K562 (cell line): Measurements from ENCODE around the gene MYCBP2. TPM values are rescaled to one million over a fixed set of nuclear protein-coding genes. Genes with fewer than 3 reads are reported as not detected.

Experiments
- CCAR2 ChIP-seq: fragments of 200-400 bp; formaldehyde crosslinking; IDR thresholded peaks from 2 replicates; pipeline ENCODE4 v1.6.1; 2017; ENCODE audit warnings: mild to moderate bottlenecking, low read depth, low read length
- CREB1 ChIP-seq, 2 experiments: sonication (generic) in 1 of 2; formaldehyde crosslinking in 1 of 2; IDR thresholded peaks; 2 replicates each; pipeline versions ENCODE4 v1.6.1 to v1.8.0; 2012 to 2022; ENCODE audit warnings: inconsistent platforms in 1 of 2, mild to moderate bottlenecking in 1 of 2, missing genetic modification reagents in 1 of 2, moderate library complexity in 1 of 2
- ESRRB ChIP-seq: fragments of 250-450 bp; sonication (Bioruptor Pico); IDR thresholded peaks from 2 replicates; pipeline ENCODE4 v1.5.0; 2020; ENCODE audit warnings: mild to moderate bottlenecking, moderate library complexity, borderline replicate concordance
- GABPA ChIP-seq: fragments of 200-800 bp; sonication (Bioruptor generic); conservative IDR thresholded peaks from 2 replicates; pipeline ENCODE4 v1.6.1; 2016; ENCODE audit warnings: low read depth, missing genetic modification characterization, missing compliant biosample characterization
- GTF2B ChIP-seq: IDR thresholded peaks from 2 replicates; pipeline ENCODE4 v1.6.1; 2011; ENCODE audit not compliant: insufficient read length; ENCODE audit errors: extremely low read depth
- HDAC3 ChIP-seq: fragments of 450-650 bp; IDR thresholded peaks from 2 replicates; pipeline ENCODE4 v1.6.1; 2018; ENCODE audit warnings: borderline replicate concordance, mild to moderate bottlenecking, moderate library complexity; ENCODE audit not compliant: partially characterized antibody
- HDAC8 ChIP-seq: fragments of 450-650 bp; IDR thresholded peaks from 2 replicates; pipeline ENCODE4 v1.6.1; 2016; ENCODE audit warnings: mild to moderate bottlenecking, missing genetic modification characterization, moderate library complexity, missing compliant biosample characterization
- KAT7 ChIP-seq: sonication (generic); formaldehyde crosslinking; IDR thresholded peaks from 2 replicates; pipeline ENCODE4 v1.8.0; 2022; ENCODE audit warnings: missing genetic modification reagents, mild to moderate bottlenecking, borderline replicate concordance
- REST ChIP-seq, 2 experiments: fragments of 450-650 bp; formaldehyde crosslinking in 1 of 2; IDR thresholded peaks; 2 replicates each; pipeline versions ENCODE4 v1.4.0 to v1.6.1; 2014 to 2020; ENCODE audit warnings: mild to moderate bottlenecking in 2 of 2, borderline replicate concordance in 1 of 2, low read depth in 1 of 2
- STAT6 ChIP-seq: sonication (generic); formaldehyde crosslinking; IDR thresholded peaks from 2 replicates; pipeline ENCODE4 v1.8.1; 2023; ENCODE audit warnings: mild to moderate bottlenecking, missing genetic modification reagents
- ZNF384 ChIP-seq: IDR thresholded peaks from 2 replicates; pipeline ENCODE4 v1.6.1; 2012; ENCODE audit warnings: low read depth, low read length, improper control_type of control experiment
- ZNF589 ChIP-seq: fragments of 200-800 bp; sonication (Bioruptor generic); IDR thresholded peaks from 2 replicates; pipeline ENCODE4 v1.6.1; 2016; ENCODE audit warnings: low read depth, missing genetic modification characterization, missing compliant biosample characterization
- ZNF77 ChIP-seq: fragments of 250-450 bp; sonication (Bioruptor Pico); IDR thresholded peaks from 2 replicates; pipeline ENCODE4 v1.5.0; 2020
- ZNF79 ChIP-seq: fragments of 250-450 bp; sonication (Bioruptor Pico); IDR thresholded peaks from 2 replicates; pipeline ENCODE4 v1.4.0; 2020; ENCODE audit warnings: low read depth, mild to moderate bottlenecking, moderate library complexity
- ZZZ3 ChIP-seq: fragments of 450-650 bp; IDR thresholded peaks from 2 replicates; pipeline ENCODE4 v1.6.1; 2016; ENCODE audit warnings: antibody characterized with exemption, mild to moderate bottlenecking, moderate library complexity
- polyA plus RNA-seq, 8 experiments: library from polyadenylated mRNA; depleted of rRNA in 4 of 8; stranded (reverse) in 5 of 8; unstranded in 3 of 8; fragments of >200 nt; fragmentation: Nextera tagmentation in 2 of 8; fragmentation: Illumina TruSeq in 1 of 8; extraction: Ambion mirVana in 2 of 8; extraction: Trizol in 1 of 8; gene quantifications; 2 replicates each; pipeline versions ENCODE4 v1.2.1 to v1.2.3, GENCODE V29; 2011 to 2014; ENCODE audit warnings: inconsistent platforms in 1 of 8, missing spikeins in 1 of 8
- total RNA-seq, 7 experiments: library from RNA; depleted of rRNA in 6 of 7; stranded (reverse); fragments of >200 nt in 6 of 7; fragmentation: Illumina TruSeq in 2 of 7; extraction: Trizol in 2 of 7; gene quantifications; 2 replicates each; pipeline versions ENCODE4 v1.2.1 to v1.2.3, GENCODE V29; 2011 to 2021; ENCODE audit warnings: low replicate concordance in 1 of 7

The MYCBP2 gene
- total and polyA plus RNA-seq, 9 of the 15 experiments (the other 6 are each of a cell fraction or from before 2014, with no cell fraction given), result 13.2 to 47.2 (median 28.9) TPM

- TF ChIP-seq GTF2B (no peak), ZNF589 (CRISPR knock-in tag) (no peak), ZNF79 (CRISPR knock-in tag) (no peak), KAT7 (no peak), GABPA (tag) (peak; percentile 47; the same call in 1 of the 2 replicates), REST (IDR thresholded peaks at IDR 0.05; ENCODE audit: borderline replicate concordance) (no peak), REST (CRISPR knock-in tag; IDR thresholded peaks at IDR 0.05; ENCODE audit: low read depth) (no peak), CCAR2 (no peak), ZNF77 (CRISPR knock-in tag) (no peak), ZZZ3 (no peak), ESRRB (CRISPR knock-in tag) (no peak), ZNF384 (no peak), HDAC3 (no peak), CREB1 (IDR thresholded peaks at IDR 0.05) (peak; percentile 62), CREB1 (CRISPR knock-in tag; IDR thresholded peaks at IDR 0.05) (peak; percentile 52; the same call in 1 of the 2 replicates), STAT6 (CRISPR knock-in tag) (no peak), HDAC8 (no peak)
Measured at GRCh38 chr13:77329133-77329910, 2.4 kb upstream of the MYCBP2 start (continued).
